Panc1 (cell line): ENCODE measurements around the gene MS4A4A. TPM values are rescaled to one million over a fixed set of nuclear protein-coding genes. Genes with fewer than 3 reads are reported as not detected.
"Not testable (repeated sequence)": the region's sequence is repeated elsewhere in the genome, so short reads cannot be mapped to it uniquely, and the experiment has no call there.

Experiments
- ATAC-seq: fragments of 200-7000 bp; cut with Tn5 transposase; 2 replicates; pipeline ENCODE4 v1.9.1; 2020; ENCODE audit warnings: mild to moderate bottlenecking, moderate library complexity
- BruUV-seq: library from RNA; stranded (reverse); fragments of 400-500 nt; replicated peaks from 2 replicates; lab custom pipeline; 2021; lab: Mats Ljungman, UMichigan
- CTCF ChIA-PET: fragments of 300-600 bp; sonication (Branson Sonifier 250); formaldehyde crosslinking; loops from one replicate; lab custom pipeline; 2022; ENCODE audit warnings: antibody characterized with exemption; lab: Charles Lee
- POLR2A ChIA-PET: fragments of 300-600 bp; sonication (Branson Sonifier 250); formaldehyde crosslinking; loops from one replicate; lab custom pipeline; 2022; ENCODE audit warnings: antibody characterized with exemption; lab: Charles Lee
- DNase-seq: peaks from one replicate; pipeline ENCODE4 v3.0.0-alpha.2; 2010; ENCODE audit warnings: low read depth, low spot score
- H3K27ac ChIP-seq: 2 replicates; pipeline ENCODE4 v1.5.1; 2011; ENCODE audit warnings: mild to moderate bottlenecking, low read length, inconsistent platforms
- H3K27me3 ChIP-seq: fragments of 200-500 bp; sonication (Bioruptor generic); 2 replicates; pipeline ENCODE4 v1.6.0; 2014; ENCODE audit warnings: low read length, inconsistent platforms; ENCODE audit not compliant: control insufficient read depth, insufficient read depth
- H3K36me3 ChIP-seq: fragments of 200-500 bp; sonication (Bioruptor generic); 2 replicates; pipeline ENCODE4 v1.5.1; 2014; ENCODE audit warnings: inconsistent platforms, mild to moderate bottlenecking, low read length, moderate library complexity; ENCODE audit not compliant: control insufficient read depth, insufficient read depth
- H3K4me1 ChIP-seq: 2 replicates; pipeline ENCODE4 v1.5.1; 2011; ENCODE audit warnings: inconsistent platforms, mild to moderate bottlenecking, low read length, moderate library complexity; ENCODE audit not compliant: control insufficient read depth, insufficient read depth
- H3K4me3 ChIP-seq, 2 experiments: 2 replicates each; pipeline ENCODE4 v1.5.1; 2011 to 2012; ENCODE audit warnings: low read depth in 2 of 2, low read length in 2 of 2, mild to moderate bottlenecking in 2 of 2, inconsistent platforms in 1 of 2, moderate library complexity in 1 of 2
- H3K9me3 ChIP-seq: fragments of 200-500 bp; sonication (Bioruptor generic); 2 replicates; pipeline ENCODE4 v1.5.1; 2014; ENCODE audit warnings: low read depth, mild to moderate bottlenecking, inconsistent platforms, low read length, moderate library complexity; ENCODE audit not compliant: control insufficient read depth, insufficient read depth
- POLR2AphosphoS5 ChIP-seq: IDR thresholded peaks from 2 replicates; pipeline ENCODE4 v1.6.1; 2012; ENCODE audit warnings: mild to moderate bottlenecking, low read depth, low read length, moderate library complexity
- SIN3A ChIP-seq: IDR thresholded peaks from 2 replicates; pipeline ENCODE4 v1.6.1; 2012; ENCODE audit warnings: low read depth, mild to moderate bottlenecking, low read length, moderate library complexity, borderline replicate concordance; ENCODE audit not compliant: insufficient read depth
- TCF7L2 ChIP-seq: IDR thresholded peaks from 2 replicates; pipeline ENCODE4 v1.6.1; 2011; ENCODE audit warnings: mild to moderate bottlenecking, low read depth, low read length, inconsistent platforms
- in situ Hi-C: cut with HindIII; loops from 2 replicates; pipeline ENCODE4 v1.10.0; 2016; ENCODE audit warnings: low sequenced_read_pairs, low pct_unique_long_range_greater_than_20kb
- intact Hi-C: fragments of 100-400 bp; cut with micrococcal nuclease; formaldehyde crosslinking; loops from one replicate; pipeline ENCODE4 v1.10.0; 2022; ENCODE audit not compliant: unreplicated experiment
- total RNA-seq: library from RNA; stranded (reverse); gene quantifications from one replicate; pipeline ENCODE4 v1.2.1, GENCODE V29; 2021; ENCODE audit not compliant: unreplicated experiment
- TF ChIP-seq, protein P1 (sequence below): fragments of 450-650 bp; IDR thresholded peaks from 2 replicates; pipeline ENCODE4 v1.5.1; 2017; ENCODE audit warnings: mild to moderate bottlenecking
- TF ChIP-seq, protein P2 (sequence below), 2 experiments: IDR thresholded peaks; 2 replicates each; pipeline ENCODE4 v1.6.1; 2011 to 2012; ENCODE audit warnings: low read depth in 2 of 2, control low read depth in 1 of 2, low read length in 1 of 2, mild to moderate bottlenecking in 1 of 2, moderate library complexity in 1 of 2; ENCODE audit not compliant: insufficient read depth in 1 of 2

The MS4A4A gene
- total RNA-seq, 1 experiment from 2014 or later = not detected

DNA sequence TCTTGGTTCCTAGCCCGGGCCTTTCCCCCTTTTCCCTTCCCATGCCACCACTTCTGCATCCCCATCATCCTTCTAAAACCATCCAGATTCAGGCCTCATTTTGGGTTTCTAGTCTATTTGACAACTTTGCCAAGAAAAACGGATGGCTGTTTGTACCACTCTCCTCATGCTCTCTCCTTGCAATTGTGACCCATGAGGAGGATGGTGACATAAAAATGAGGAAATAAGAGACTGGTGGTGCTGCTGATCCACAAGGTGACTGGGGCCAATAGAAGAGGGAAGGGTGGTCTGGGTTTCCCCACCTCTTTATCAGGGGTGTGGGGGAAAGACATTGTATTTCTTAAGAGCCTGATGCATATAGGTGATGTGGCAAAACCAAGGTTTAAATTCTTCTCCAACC lies 1.0 kb downstream of the MS4A4A start:
- in situ Hi-C loops (no loop called here), intact Hi-C loops (no loop called here)
- no peak for ATAC-seq
- no peak for DNase-seq
- Histone ChIP-seq H3K9me3 (no peaks in the 10 kb centered on the region), H3K4me3 (no peak overlapping the region), H3K4me1 (no peaks in the 10 kb centered on the region), H3K27me3 (no peaks in the 10 kb centered on the region), H3K27ac (no peak overlapping the region), H3K36me3 (no peaks in the 10 kb centered on the region)
- CTCF ChIA-PET = no interaction called here
- POLR2A ChIA-PET = no interaction called here
- no TSS peak for BruUV-seq
- TF ChIP-seq TCF7L2 (no peak), POLR2AphosphoS5 (no peak), SIN3A (no peak)
- TF ChIP-seq, protein P1, sequence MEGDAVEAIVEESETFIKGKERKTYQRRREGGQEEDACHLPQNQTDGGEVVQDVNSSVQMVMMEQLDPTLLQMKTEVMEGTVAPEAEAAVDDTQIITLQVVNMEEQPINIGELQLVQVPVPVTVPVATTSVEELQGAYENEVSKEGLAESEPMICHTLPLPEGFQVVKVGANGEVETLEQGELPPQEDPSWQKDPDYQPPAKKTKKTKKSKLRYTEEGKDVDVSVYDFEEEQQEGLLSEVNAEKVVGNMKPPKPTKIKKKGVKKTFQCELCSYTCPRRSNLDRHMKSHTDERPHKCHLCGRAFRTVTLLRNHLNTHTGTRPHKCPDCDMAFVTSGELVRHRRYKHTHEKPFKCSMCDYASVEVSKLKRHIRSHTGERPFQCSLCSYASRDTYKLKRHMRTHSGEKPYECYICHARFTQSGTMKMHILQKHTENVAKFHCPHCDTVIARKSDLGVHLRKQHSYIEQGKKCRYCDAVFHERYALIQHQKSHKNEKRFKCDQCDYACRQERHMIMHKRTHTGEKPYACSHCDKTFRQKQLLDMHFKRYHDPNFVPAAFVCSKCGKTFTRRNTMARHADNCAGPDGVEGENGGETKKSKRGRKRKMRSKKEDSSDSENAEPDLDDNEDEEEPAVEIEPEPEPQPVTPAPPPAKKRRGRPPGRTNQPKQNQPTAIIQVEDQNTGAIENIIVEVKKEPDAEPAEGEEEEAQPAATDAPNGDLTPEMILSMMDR = no peak
- TF ChIP-seq, protein P2, sequence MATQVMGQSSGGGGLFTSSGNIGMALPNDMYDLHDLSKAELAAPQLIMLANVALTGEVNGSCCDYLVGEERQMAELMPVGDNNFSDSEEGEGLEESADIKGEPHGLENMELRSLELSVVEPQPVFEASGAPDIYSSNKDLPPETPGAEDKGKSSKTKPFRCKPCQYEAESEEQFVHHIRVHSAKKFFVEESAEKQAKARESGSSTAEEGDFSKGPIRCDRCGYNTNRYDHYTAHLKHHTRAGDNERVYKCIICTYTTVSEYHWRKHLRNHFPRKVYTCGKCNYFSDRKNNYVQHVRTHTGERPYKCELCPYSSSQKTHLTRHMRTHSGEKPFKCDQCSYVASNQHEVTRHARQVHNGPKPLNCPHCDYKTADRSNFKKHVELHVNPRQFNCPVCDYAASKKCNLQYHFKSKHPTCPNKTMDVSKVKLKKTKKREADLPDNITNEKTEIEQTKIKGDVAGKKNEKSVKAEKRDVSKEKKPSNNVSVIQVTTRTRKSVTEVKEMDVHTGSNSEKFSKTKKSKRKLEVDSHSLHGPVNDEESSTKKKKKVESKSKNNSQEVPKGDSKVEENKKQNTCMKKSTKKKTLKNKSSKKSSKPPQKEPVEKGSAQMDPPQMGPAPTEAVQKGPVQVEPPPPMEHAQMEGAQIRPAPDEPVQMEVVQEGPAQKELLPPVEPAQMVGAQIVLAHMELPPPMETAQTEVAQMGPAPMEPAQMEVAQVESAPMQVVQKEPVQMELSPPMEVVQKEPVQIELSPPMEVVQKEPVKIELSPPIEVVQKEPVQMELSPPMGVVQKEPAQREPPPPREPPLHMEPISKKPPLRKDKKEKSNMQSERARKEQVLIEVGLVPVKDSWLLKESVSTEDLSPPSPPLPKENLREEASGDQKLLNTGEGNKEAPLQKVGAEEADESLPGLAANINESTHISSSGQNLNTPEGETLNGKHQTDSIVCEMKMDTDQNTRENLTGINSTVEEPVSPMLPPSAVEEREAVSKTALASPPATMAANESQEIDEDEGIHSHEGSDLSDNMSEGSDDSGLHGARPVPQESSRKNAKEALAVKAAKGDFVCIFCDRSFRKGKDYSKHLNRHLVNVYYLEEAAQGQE (IDR thresholded peaks at IDR 0.05; ENCODE audit: insufficient read depth in 1 of 2, low read depth in 2 of 2, low read length in 1 of 2) = no peak

GRCh38 chr11:60282286-60282685 lies 1.8 kb downstream of the MS4A4A start:
- CTCF ChIA-PET = no interaction called here

DNA sequence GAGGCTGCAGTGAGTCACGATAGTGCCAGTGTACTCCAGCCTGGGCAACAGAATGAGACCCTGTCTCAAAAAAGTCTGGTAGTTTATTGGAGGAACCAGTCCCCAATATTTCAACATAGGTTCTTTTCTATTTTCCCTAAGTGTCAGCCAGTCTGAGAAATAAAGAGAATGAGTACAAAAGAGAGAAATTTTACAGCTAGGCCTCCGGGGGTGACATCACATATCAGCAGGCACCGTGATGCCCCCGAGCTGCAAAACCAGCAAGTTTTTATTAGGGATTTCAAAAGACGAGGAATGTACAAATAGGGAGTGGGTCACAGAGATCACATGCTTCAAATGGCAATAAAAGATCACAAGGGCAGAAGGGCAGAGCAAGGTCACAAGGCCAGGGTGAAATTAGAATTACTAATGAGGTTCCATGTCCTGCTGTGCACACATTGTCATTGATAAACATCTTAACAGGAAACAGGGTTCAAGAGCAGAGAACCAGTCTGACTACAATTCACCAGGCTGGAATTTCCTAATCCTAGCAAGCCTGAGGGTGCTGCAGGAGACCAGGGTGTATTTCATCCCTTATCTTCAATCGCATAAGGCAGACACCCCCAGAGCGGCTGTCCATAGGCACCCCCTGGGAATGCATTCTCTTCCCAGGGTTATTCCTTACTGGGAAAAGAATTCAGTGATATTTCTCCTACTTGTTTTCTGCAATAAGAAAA lies 5.1 kb downstream of the MS4A4A start:
- H3K27ac ChIP-seq, CTCF ChIA-PET, BruUV-seq: not testable (repeated sequence)

More at GRCh38 chr11:60282286-60282685, 1.8 kb downstream of the MS4A4A start:
- no TSS peak for BruUV-seq
- Histone ChIP-seq H3K27me3 (no peaks in the 10 kb centered on the region), H3K4me3 (no peak overlapping the region), H3K4me1 (no peaks in the 10 kb centered on the region), H3K27ac (no peak overlapping the region), H3K9me3 (no peaks in the 10 kb centered on the region), H3K36me3 (no peaks in the 10 kb centered on the region)
- TF ChIP-seq, protein P2 (IDR thresholded peaks at IDR 0.05; ENCODE audit: insufficient read depth in 1 of 2, low read depth in 2 of 2, low read length in 1 of 2) = no peak
- TF ChIP-seq, protein P1 = no peak
- no peak for TF ChIP-seq SIN3A
- TF ChIP-seq POLR2AphosphoS5 = no peak
- POLR2A ChIA-PET = no interaction called here
- DNase-seq = no peak
- intact Hi-C loops (no loop called here), in situ Hi-C loops (no loop called here)
- ATAC-seq = no peak

More for the DNA sequence above, 5.1 kb downstream of the MS4A4A start:
- H3K4me3 ChIP-seq, H3K4me1 ChIP-seq, in situ Hi-C loops, ATAC-seq, POLR2A ChIA-PET, H3K27me3 ChIP-seq, H3K36me3 ChIP-seq, H3K9me3 ChIP-seq, intact Hi-C loops, DNase-seq: not testable (repeated sequence)
